Measurements from ENCODE around the gene VAC14.

The VAC14 gene

GRCh38 chr16:70728150-70728549 lies 72.8 kb downstream of the VAC14 start:
- no peak overlapping the region for H3K4me3 ChIP-seq (ENCODE audit: low read depth, low read length)
- TF ChIP-seq, protein P1, sequence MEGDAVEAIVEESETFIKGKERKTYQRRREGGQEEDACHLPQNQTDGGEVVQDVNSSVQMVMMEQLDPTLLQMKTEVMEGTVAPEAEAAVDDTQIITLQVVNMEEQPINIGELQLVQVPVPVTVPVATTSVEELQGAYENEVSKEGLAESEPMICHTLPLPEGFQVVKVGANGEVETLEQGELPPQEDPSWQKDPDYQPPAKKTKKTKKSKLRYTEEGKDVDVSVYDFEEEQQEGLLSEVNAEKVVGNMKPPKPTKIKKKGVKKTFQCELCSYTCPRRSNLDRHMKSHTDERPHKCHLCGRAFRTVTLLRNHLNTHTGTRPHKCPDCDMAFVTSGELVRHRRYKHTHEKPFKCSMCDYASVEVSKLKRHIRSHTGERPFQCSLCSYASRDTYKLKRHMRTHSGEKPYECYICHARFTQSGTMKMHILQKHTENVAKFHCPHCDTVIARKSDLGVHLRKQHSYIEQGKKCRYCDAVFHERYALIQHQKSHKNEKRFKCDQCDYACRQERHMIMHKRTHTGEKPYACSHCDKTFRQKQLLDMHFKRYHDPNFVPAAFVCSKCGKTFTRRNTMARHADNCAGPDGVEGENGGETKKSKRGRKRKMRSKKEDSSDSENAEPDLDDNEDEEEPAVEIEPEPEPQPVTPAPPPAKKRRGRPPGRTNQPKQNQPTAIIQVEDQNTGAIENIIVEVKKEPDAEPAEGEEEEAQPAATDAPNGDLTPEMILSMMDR (IDR thresholded peaks at IDR 0.05; ENCODE audit: low read depth, low read length) = no peak

DNA sequence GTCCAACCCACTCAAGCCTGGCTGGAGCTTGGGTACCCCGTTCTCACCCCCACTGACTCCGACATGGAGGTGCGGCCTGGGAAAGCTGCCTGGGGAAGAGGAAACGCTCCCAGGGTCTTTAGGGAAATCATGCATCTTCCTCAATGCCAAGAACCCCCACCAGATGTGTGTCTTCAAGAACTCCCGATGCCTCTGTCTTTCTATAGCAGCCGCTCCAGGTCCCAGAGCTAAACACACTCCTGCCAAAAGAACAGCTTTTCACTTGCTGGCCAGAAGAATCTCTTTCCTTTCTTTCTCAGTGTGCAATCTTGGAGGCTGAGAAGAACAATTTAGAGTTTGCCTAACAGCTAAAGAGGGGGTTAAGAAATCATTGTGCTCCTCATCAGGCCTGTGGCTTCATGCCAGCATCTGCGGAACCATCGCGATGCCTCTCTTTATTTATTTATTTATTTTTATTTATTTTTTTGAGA lies 74.0 kb downstream of the VAC14 start:
- TF ChIP-seq, protein P1 (IDR thresholded peaks at IDR 0.05; ENCODE audit: low read depth, low read length) = no peak
- no peak overlapping the region for H3K4me3 ChIP-seq (ENCODE audit: low read depth, low read length)

- no peak overlapping the region for H3K4me3 ChIP-seq (ENCODE audit: low read depth, low read length)
- TF ChIP-seq, protein P1 (IDR thresholded peaks at IDR 0.05; ENCODE audit: low read depth, low read length) = no peak
Measured at GRCh38 chr16:70725912-70726828, 74.8 kb downstream of the VAC14 start.

- no peak overlapping the region for H3K4me3 ChIP-seq (ENCODE audit: low read depth, low read length)
- TF ChIP-seq, protein P1 (IDR thresholded peaks at IDR 0.05; ENCODE audit: low read depth, low read length) = no peak
Measured at GRCh38 chr16:70725024-70725911, 75.7 kb downstream of the VAC14 start.

DNA sequence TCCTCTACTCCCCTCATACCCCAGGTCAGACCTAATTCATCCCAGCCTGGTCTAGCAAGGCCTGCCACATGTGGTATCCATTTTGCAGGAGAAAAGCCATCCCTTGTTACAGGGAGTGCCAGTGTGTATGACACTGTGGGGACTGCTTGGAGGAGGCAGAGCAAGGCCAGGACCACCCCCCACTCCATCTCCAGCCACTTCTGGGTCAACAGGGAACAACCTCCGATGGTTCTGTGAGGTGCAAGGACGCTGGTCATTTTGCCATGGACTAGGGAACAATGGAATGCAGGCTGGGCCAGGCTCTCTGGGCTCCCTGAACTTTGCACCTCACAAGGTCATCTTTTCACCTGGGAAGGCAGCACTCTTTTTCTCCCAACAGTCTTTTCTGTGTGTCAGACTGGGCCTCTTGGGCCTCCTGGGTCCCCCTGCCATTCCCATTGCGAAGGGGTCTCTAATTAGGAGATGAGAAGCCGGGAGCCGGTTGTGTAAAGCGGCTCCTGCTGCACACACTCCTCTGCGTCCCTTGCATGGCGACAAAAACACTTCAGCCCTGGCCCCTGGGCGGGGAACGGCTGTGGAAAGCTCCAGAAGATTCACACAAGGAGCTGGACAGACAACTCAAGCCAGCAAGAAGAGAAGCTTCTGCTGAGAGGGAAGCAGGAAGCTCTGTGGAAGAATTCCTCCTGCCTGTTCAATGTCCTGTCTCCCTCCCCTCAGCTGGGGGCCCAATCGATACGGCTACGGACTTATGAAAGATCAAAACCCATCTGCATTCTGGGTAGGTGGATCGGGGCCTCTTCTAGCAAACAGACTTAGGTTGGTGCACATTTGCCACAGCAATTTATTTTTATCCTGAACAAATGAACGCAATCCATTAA lies 76.6 kb downstream of the VAC14 start:
- TF ChIP-seq, protein P1 (IDR thresholded peaks at IDR 0.05; ENCODE audit: low read depth, low read length) = no peak
- H3K4me3 ChIP-seq (ENCODE audit: low read depth, low read length) = no peak overlapping the region

DNA sequence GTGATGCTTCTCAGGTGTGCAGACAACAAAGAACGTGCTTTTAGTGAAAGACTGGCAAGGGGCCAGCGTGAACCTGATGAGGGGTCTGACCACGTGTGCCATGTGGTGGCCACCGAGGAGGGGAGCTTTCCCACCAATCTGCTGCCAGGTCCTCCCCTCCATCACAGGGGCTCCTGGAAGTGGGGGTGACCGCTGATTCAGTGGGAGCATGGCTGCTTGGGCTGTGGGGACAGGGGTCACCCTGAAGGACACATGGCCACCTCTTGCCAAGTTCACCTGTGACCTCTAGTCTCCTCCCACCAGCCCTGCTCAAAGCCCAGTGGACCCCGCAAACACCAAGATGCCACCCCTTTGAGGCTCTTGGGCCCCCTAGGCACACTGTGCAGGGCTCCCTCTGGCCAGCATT lies 77.2 kb downstream of the VAC14 start:
- TF ChIP-seq, protein P1 (IDR thresholded peaks at IDR 0.05; ENCODE audit: low read depth, low read length) = no peak
- no peak overlapping the region for H3K4me3 ChIP-seq (ENCODE audit: low read depth, low read length)
